Measurements from ENCODE around the gene ARHGAP42. TPM values are rescaled to one million over a fixed set of nuclear protein-coding genes. Genes with fewer than 3 reads are reported as not detected.

The ARHGAP42 gene
- total RNA-seq, 1 donor from 2014 or later, result 16.3 TPM

DNA sequence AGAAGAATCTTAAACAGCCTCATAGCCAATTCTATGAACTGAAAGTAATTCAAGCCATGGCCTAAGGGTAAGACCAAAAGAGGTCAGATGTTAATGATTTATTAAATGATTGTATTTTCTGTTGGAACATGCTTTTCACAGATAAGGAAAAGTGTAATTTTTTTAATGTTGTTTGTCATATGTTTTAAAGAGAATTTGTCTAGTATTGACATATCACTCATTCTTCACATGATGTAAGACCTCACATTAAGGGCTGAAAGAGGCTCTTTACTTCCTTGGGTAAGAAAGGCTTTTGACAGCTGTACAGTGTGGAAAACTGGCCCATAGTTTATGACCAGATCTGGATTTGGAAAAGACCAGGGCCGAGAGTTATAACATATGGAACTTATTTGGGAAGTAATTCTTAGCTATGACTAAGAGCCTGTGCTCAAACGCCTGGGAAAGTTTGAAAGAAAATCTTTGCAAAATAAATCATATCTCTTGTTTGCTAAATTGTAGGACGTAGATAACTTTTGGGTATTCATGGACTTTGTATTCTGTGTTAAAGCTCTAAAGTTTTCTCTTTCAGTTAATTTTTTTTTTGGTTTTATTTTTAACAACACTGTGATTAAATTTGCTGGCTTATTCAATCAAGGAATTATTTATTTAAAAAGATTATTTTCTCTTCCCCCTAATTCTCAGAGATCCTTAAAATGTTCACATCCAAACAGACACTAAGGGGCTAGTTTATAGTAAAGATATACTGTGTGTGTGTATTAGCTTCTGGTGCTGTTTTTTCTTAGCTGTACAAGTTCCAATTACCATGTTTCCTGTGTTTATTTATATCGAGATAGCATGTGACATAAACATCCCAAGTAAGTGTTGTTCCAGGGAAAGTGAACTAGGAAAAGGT, 162.2 kb downstream of the ARHGAP42 start:
- H3K4me3 ChIP-seq, result no peak overlapping the region
- no peaks in the 10 kb centered on the region for H3K27me3 ChIP-seq (ENCODE audit: low read depth)
- ATAC-seq, result peak; percentile 35 to 63
- H3K27ac ChIP-seq, result no peak overlapping the region
- TF ChIP-seq, protein P1, sequence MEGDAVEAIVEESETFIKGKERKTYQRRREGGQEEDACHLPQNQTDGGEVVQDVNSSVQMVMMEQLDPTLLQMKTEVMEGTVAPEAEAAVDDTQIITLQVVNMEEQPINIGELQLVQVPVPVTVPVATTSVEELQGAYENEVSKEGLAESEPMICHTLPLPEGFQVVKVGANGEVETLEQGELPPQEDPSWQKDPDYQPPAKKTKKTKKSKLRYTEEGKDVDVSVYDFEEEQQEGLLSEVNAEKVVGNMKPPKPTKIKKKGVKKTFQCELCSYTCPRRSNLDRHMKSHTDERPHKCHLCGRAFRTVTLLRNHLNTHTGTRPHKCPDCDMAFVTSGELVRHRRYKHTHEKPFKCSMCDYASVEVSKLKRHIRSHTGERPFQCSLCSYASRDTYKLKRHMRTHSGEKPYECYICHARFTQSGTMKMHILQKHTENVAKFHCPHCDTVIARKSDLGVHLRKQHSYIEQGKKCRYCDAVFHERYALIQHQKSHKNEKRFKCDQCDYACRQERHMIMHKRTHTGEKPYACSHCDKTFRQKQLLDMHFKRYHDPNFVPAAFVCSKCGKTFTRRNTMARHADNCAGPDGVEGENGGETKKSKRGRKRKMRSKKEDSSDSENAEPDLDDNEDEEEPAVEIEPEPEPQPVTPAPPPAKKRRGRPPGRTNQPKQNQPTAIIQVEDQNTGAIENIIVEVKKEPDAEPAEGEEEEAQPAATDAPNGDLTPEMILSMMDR (IDR thresholded peaks at IDR 0.05), result no peak
- DNase-seq, result no peak
- intact Hi-C loops (cut with DNase I), result no loop called here
- H3K9me3 ChIP-seq, result no peaks in the 10 kb centered on the region
- peaks cover 4% of the 10 kb centered on the region for H3K4me1 ChIP-seq
- H3K36me3 ChIP-seq, result no peaks in the 10 kb centered on the region

DNA sequence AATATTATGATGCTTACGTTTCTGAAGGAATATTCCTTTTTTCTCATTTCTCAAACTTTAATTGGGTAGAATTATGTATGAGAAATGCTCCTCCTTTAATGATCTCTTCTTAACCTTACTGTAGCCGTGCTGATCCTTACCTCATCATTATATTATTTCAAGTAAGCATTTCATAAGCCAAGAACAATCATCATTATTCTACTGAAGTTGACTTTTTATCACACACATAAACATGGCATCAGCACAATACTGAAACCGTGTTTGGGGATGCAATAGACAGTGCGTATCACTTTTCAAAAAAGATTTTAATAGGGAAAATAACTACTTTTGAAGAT, 162.8 kb downstream of the ARHGAP42 start:
- H3K27ac ChIP-seq, result no peak overlapping the region
- no peaks in the 10 kb centered on the region for H3K9me3 ChIP-seq
- ATAC-seq, result no peak
- H3K36me3 ChIP-seq, result no peaks in the 10 kb centered on the region
- H3K27me3 ChIP-seq (ENCODE audit: low read depth), result no peaks in the 10 kb centered on the region
- DNase-seq, result no peak
- intact Hi-C loops (cut with DNase I), result loop anchor here (5.0 to 10.0 kb wide), 2 partner anchors 168 to 275 kb away; no protein-coding TSS in a partner anchor
- TF ChIP-seq, protein P1 (IDR thresholded peaks at IDR 0.05), result no peak
- peaks cover 4% of the 10 kb centered on the region for H3K4me1 ChIP-seq
- H3K4me3 ChIP-seq, result no peak overlapping the region

DNA sequence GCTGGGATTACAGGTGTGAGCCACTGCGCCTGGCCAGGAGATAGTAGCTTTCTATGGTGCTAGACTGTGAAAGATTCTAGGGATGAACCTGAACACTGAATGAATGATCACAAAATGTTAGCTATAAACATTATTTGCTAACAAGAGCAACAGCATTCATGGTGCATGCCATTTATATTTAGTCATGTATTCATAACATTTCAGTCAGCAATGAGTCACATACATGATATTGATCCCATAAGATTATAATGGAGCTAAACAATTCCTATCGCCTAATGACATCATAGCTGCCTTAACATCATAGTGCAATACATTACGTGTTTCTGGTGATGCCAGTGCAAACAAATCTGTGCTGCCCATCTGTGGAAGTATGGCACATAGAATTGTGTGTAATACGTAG, 164.1 kb downstream of the ARHGAP42 start:
- H3K4me3 ChIP-seq, result no peak overlapping the region
- no peaks in the 10 kb centered on the region for H3K27me3 ChIP-seq (ENCODE audit: low read depth)
- H3K36me3 ChIP-seq, result no peaks in the 10 kb centered on the region
- H3K9me3 ChIP-seq, result no peaks in the 10 kb centered on the region
- no peak overlapping the region for H3K27ac ChIP-seq
- DNase-seq (no peak), ATAC-seq (no peak)
- intact Hi-C loops (cut with DNase I), result loop anchor here (5.0 to 10.0 kb wide), 2 partner anchors 169 to 276 kb away; no protein-coding TSS in a partner anchor
- TF ChIP-seq, protein P1 (IDR thresholded peaks at IDR 0.05), result no peak
- H3K4me1 ChIP-seq, result peaks cover 4% of the 10 kb centered on the region

DNA sequence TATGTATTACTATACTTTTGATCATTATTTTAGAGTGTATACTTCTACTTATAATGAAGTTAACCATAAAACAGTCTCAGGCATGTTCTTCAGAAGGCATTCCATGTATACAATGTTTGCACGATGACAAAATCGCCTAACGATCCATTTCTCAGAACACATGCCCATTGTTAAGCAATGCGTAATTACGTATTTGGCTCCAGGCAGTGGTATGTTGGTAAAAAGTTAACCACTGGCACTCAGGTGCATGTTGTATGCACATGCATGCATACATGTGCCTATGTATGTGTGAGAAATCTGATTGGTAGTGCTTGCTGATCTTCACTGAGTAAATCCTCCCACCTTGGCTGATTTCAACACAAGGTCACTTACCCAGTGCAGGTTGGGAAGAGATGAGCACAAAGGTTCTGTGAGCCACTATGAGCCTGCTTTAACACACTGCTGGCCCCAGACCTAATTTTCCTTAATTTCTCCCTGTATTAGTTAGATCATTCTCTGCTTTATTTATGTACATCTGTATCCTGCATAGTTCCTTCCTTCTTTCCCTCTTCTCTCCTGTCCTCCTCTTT, 164.6 kb downstream of the ARHGAP42 start:
- intact Hi-C loops (cut with DNase I), result loop anchor here (5.0 to 10.0 kb wide), 2 partner anchors 169 to 277 kb away; no protein-coding TSS in a partner anchor
- Histone ChIP-seq H3K4me1 (peaks cover 4% of the 10 kb centered on the region), H3K27ac (no peak overlapping the region), H3K27me3 (ENCODE audit: low read depth) (no peaks in the 10 kb centered on the region), H3K36me3 (no peaks in the 10 kb centered on the region), H3K4me3 (no peak overlapping the region), H3K9me3 (no peaks in the 10 kb centered on the region)
- TF ChIP-seq, protein P1 (IDR thresholded peaks at IDR 0.05), result no peak
- no peak for DNase-seq
- ATAC-seq, result no peak

DNA sequence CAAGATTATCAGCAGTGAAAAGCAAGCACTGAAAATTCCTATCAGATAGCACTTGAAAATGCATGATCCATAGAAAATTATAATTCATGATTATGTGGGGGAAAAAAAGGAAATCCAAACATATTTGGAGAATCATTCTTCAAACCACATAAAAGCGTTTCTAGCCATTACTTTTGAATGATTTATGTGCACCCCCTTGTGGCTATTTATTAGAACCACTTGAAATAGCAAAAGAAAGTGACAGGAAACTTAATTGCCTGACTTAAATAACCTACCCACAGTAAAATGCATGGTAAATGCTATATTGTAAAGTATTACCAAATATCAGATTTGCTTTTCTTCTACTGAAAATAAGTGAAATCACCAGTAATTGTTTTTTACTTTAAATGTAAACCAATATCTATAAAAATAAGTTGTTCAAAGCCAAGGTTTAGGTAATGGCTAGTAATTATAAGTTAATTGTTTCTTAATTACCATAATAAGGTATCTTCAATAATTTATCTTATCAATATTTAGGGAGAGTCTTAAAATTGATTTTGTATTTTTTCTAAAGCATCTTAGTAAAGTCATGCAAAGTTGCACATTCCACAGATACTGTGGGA, 168.5 kb downstream of the ARHGAP42 start:
- Histone ChIP-seq H3K27ac (no peak overlapping the region), H3K9me3 (no peaks in the 10 kb centered on the region), H3K4me1 (no peaks in the 10 kb centered on the region), H3K36me3 (no peaks in the 10 kb centered on the region), H3K27me3 (ENCODE audit: low read depth) (no peaks in the 10 kb centered on the region), H3K4me3 (no peak overlapping the region)
- ATAC-seq, result no peak
- TF ChIP-seq, protein P1 (IDR thresholded peaks at IDR 0.05), result peak; percentile 58
- intact Hi-C loops (cut with DNase I), result loop anchor here (10.0 kb wide), 1 partner anchor 281 kb away; no protein-coding TSS in a partner anchor
- no peak for DNase-seq
